Measurements from ENCODE around the gene ACAP1. TPM values are rescaled to one million over a fixed set of nuclear protein-coding genes. Genes with fewer than 3 reads are reported as not detected.

The ACAP1 gene
- total RNA-seq, 1 donor from 2014 or later, result 3.6 TPM

DNA sequence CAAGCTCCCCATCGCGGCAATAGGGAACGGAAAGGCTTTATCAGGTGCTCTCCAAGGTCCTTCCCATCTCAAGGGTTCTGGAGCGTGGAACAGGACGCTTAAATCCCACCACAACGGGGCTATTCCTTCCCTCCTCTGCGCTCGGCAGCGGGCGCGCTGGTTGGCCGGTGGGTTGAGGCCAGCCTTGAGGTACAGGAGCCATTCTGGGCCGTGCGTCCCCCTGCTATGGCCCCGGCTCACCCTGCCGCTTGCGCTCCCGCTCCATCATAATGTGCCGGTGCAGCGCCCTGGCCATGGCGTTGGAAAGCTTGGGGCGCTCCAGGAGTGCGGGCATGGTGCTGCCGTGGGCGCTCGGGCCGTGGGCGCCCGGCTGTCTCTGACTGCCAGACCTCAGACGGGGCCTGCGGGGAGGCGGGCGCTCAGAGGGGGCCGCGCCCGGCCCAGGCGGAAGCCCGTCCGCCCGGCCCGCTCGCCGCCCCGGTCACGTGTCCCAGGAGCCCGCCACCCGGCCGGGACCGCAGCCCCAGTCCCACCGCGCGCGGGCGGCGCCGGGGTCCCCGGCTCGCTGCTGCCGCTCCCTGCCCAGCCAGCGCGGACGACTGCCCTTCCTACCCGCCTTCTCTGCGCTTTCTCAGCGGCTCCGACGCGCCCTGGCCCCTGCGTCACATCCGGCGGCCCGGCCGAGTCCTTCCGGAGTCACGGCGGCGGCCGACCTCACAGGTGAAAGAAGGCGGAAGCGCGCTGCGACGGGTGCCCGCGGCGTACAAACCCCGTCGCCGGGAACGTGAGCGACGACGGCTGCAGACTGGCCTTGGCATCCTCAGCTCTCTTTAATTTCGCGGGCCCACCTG is 21.4 kb upstream of the ACAP1 start, which contains the start of gene GPS2:
TSS of gene GPS2 (minus strand) at position 642 of the 851 bp plus-strand sequence. CDS start at position 334, 308 bp downstream.
- H3K4me3 ChIP-seq (ENCODE audit: low read depth, low read length), result peak within 1 kb of the TSS; percentile 69
- TF ChIP-seq, protein P1, sequence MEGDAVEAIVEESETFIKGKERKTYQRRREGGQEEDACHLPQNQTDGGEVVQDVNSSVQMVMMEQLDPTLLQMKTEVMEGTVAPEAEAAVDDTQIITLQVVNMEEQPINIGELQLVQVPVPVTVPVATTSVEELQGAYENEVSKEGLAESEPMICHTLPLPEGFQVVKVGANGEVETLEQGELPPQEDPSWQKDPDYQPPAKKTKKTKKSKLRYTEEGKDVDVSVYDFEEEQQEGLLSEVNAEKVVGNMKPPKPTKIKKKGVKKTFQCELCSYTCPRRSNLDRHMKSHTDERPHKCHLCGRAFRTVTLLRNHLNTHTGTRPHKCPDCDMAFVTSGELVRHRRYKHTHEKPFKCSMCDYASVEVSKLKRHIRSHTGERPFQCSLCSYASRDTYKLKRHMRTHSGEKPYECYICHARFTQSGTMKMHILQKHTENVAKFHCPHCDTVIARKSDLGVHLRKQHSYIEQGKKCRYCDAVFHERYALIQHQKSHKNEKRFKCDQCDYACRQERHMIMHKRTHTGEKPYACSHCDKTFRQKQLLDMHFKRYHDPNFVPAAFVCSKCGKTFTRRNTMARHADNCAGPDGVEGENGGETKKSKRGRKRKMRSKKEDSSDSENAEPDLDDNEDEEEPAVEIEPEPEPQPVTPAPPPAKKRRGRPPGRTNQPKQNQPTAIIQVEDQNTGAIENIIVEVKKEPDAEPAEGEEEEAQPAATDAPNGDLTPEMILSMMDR (IDR thresholded peaks at IDR 0.05; ENCODE audit: insufficient read depth, low read length, poor library complexity, severe bottlenecking), result no peak
- no peak for DNase-seq (ENCODE audit: low read depth)
- no peaks in the 10 kb centered on the region for H3K27me3 ChIP-seq (ENCODE audit: control insufficient read depth, insufficient read depth, low read length)
- peaks cover 7% of the 10 kb centered on the region for H3K36me3 ChIP-seq (ENCODE audit: control insufficient read depth, insufficient read depth, low read length)

DNA sequence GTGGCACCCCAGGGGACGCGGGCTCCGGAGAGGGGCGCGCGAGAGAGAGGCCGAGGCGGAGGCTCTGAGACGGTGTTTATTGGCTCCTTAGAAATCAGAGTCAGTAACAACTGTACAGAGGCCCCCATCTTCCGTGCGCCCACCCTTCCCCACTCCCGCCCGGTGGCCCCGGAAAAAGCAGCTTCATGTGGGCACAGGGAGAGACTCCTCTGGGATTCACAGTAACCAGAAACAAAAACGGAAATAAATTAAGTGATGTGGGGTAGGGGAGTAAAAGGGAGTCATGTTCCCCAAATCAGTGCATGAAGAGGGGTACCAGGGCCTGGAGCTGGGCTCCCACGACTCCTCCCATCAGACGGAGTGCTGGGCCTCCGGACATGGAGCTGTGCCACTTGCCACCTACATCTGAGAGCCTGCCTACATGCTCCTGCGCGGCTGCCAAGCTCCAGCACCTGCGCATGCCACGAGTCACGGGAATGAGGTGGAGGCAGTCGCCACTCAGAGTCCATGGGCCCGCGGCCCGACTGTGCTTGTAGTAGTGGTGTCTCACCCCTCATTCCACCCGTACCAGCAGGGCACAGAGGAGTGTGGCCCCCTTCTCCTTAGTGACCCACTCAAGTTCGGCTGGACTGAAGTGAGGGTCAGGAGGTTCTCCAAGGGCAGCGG is 20.6 kb upstream of the ACAP1 start:
- Histone ChIP-seq H3K4me3 (ENCODE audit: low read depth, low read length) (peak overlapping the region; percentile 69), H3K36me3 (ENCODE audit: control insufficient read depth, insufficient read depth, low read length) (peaks cover 6% of the 10 kb centered on the region), H3K27me3 (ENCODE audit: control insufficient read depth, insufficient read depth, low read length) (no peaks in the 10 kb centered on the region)
- no peak for DNase-seq (ENCODE audit: low read depth)
- TF ChIP-seq, protein P1 (IDR thresholded peaks at IDR 0.05; ENCODE audit: insufficient read depth, low read length, poor library complexity, severe bottlenecking), result no peak

DNA sequence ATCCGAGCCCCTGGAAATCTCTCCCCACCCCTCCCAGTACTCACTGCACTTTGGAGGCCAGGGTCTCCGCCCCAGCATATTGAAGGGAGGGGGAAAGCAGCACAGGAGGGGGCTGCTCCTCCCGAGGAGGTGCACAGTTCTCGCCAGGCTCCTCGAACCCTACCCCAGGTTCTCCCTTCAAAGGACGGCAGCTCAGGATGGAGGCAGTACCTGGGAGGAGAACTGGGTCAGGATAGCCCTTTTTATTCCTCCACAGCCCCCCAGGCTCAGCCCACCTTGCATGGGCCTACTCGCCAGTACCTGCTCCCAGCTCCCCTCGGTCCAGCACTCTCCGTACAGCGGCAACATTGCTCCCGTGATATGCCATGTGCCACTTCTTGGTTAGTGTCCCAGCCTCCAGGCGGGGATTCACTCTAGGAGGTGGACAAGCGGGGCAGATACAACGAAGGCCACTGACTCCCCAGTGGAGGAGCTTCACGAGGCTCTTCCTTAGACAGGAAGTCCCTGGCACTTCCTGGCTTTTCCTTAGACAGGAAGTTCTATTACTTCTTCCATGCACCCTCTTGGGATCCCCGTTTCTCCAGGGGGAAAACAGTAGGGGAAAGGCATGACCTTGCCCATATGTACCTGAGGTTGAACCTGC is 19.0 kb upstream of the ACAP1 start:
- DNase-seq (ENCODE audit: low read depth), result no peak
- peaks cover 6% of the 10 kb centered on the region for H3K36me3 ChIP-seq (ENCODE audit: control insufficient read depth, insufficient read depth, low read length)
- no peak overlapping the region for H3K4me3 ChIP-seq (ENCODE audit: low read depth, low read length)
- TF ChIP-seq, protein P1 (IDR thresholded peaks at IDR 0.05; ENCODE audit: insufficient read depth, low read length, poor library complexity, severe bottlenecking), result no peak
- no peaks in the 10 kb centered on the region for H3K27me3 ChIP-seq (ENCODE audit: control insufficient read depth, insufficient read depth, low read length)

GRCh38 chr17:7318121-7318860 is 18.0 kb upstream of the ACAP1 start:
- no peak for DNase-seq (ENCODE audit: low read depth)
- H3K4me3 ChIP-seq (ENCODE audit: low read depth, low read length), result no peak overlapping the region
- TF ChIP-seq, protein P1 (IDR thresholded peaks at IDR 0.05; ENCODE audit: insufficient read depth, low read length, poor library complexity, severe bottlenecking), result no peak
- H3K27me3 ChIP-seq (ENCODE audit: control insufficient read depth, insufficient read depth, low read length), result no peaks in the 10 kb centered on the region
- peaks cover 4% of the 10 kb centered on the region for H3K36me3 ChIP-seq (ENCODE audit: control insufficient read depth, insufficient read depth, low read length)

GRCh38 chr17:7321466-7321865 is 14.9 kb upstream of the ACAP1 start:
- H3K36me3 ChIP-seq (ENCODE audit: control insufficient read depth, insufficient read depth, low read length), result peaks cover 5% of the 10 kb centered on the region
- TF ChIP-seq, protein P1 (IDR thresholded peaks at IDR 0.05; ENCODE audit: insufficient read depth, low read length, poor library complexity, severe bottlenecking), result no peak
- no peak overlapping the region for H3K4me3 ChIP-seq (ENCODE audit: low read depth, low read length)
- no peaks in the 10 kb centered on the region for H3K27me3 ChIP-seq (ENCODE audit: control insufficient read depth, insufficient read depth, low read length)
- no peak for DNase-seq (ENCODE audit: low read depth)

Data from kidney epithelial cell (primary cell).